Measurements from ENCODE around the gene KRTAP2-4. TPM values are rescaled to one million over a fixed set of nuclear protein-coding genes. Genes with fewer than 3 reads are reported as not detected.
"Not testable (repeated sequence)": the region's sequence is repeated elsewhere in the genome, so short reads cannot be mapped to it uniquely, and the experiment has no call there.

KRTAP2-4 gene
- total RNA-seq: not detected in 2 replicates

DNA sequence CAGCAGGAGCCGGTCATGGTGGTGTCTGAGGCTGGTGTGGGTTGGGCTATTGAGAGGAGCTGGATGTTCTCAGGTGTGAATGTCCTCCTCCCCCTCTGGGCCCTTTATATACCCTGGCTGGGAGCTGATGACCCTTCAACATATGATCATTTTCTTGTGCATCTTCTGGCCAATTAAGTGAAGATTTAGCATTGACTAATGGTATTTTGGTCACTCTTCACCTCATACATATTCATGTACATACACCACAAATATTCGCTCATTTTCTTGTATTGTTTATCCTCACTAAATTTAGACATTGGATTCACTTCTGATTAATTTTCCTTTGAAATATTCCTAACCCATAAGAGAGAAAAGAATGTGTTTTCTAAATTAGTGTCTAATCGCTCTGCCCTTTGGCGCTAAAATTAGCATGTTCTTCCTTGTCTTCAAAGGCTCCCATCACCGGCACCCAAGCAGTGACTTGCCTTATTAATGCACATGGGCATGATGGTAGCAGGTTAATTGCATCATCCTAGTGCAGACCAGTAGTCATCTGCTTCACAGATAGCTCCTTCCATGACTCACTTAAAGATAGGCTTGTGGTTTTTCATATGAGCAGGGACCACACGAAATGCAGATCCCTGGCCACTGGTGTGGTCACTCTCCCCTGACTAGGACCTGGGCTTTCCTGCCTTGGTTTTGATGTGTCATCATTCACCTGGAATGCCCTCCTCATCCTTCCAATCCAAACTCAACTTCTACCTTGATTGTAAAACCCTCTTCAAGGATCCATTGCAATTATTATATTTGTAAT lies at the start of gene KRTAP2-4:
Gene KRTAP2-4, minus strand, starts transcription at position 51 of the 796 bp plus-strand sequence. Its CDS starts 34 bp downstream, at position 17.
- DNase-seq (ENCODE audit: low read depth): peak; percentile 94

GRCh38 chr17:41111151-41111885 lies 45.6 kb upstream of the KRTAP2-4 start:
- no peak for DNase-seq (ENCODE audit: low read depth)

GRCh38 chr17:41108728-41109386 lies 43.2 kb upstream of the KRTAP2-4 start:
- DNase-seq (ENCODE audit: low read depth): not testable (repeated sequence)

DNA sequence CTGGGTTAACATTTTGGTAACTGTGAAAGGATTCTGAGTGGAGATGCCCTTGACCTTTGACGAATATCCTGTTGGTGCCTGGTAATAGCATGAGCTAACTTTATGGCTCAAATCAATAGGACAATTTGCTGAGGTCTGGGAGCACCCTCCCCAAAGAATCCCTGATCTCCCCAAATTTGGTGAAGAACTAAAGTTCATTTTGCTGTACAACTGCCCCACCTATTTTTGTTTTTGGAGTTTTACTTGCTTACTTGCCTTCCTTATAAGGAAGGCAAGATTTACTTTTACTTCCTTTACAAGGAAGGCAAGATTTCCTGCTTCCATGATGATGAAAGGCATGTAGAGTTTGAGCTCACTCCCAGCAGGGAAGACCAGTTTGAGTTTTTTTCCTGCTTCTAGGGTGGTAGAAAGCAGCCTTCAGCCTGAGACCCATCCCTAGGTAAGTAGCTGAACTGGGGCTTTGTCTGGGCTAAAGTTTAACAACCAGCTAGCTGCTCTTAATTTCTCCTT lies 42.3 kb upstream of the KRTAP2-4 start:
- peak; percentile 39 for DNase-seq (ENCODE audit: low read depth)

- DNase-seq (ENCODE audit: low read depth): not testable (repeated sequence)
Observed at GRCh38 chr17:41105347-41105746, 39.7 kb upstream of the KRTAP2-4 start, which contains the start of gene KRTAP4-9. TSS of gene KRTAP4-9 (plus strand) at chr17:41105389. CDS start at chr17:41105389, 0 bp downstream.

DNA sequence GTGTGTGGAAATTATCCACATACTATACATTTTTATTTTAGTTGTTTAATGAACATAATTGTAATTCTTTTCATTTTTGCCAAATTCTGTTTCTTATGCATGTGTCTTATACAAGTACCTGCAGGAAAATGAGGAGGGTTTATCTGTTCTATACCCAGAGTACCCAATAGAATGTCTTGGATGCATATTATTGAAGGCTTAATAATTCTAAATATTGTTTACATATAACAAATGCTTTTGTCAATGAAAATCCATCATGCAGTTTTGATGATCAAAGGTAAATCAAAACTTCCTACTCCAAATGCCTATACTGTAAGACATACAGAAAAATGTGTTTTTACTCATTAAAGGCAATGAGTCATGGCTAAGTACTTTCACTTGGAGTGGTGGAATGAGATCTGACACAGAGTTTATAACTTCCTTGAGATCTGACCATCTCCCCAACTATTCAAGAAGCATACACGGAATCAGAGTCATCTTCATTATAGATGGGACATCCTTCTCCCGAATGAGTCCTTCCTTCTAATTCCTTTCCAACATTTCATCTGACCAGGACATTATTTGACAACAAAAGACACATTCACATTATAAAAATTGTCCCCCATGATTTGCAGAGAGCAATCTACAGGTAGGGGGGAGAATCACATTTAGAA lies 38.8 kb upstream of the KRTAP2-4 start:
- peak; percentile 50 for DNase-seq (ENCODE audit: low read depth)

GRCh38 chr17:41103896-41104295 lies 38.2 kb upstream of the KRTAP2-4 start:
- DNase-seq (ENCODE audit: low read depth): no peak

GRCh38 chr17:41101586-41102259 lies 36.0 kb upstream of the KRTAP2-4 start, which contains the start of gene KRTAP4-16:
TSS of gene KRTAP4-16 (minus strand) at chr17:41102209. CDS start at chr17:41102209, 0 bp downstream.
- DNase-seq (ENCODE audit: low read depth): no peak

- DNase-seq (ENCODE audit: low read depth): peak; percentile 50
Observed at GRCh38 chr17:41099682-41100480, 34.2 kb upstream of the KRTAP2-4 start.

DNA sequence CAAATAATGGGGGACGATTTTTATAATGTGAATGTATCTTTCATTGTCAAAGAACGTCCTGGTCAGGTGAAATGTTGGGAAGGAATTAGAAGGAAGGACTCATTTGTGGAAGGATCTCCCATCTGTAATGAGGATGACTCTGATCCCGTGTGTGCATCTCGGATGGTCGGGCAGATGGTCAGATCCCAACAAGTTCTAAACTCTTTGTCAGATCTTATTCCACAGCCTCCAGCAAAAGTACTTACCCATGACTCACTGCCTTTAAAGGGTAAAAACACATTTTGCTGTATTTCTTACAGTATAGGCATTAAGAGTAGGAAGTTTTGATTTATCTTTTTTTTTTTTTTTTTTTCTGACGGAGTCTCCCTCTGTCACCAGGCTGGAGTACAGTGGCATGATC lies 32.8 kb upstream of the KRTAP2-4 start:
- DNase-seq (ENCODE audit: low read depth): no peak

- no peak for DNase-seq (ENCODE audit: low read depth)
Observed at GRCh38 chr17:41098042-41098441, 32.4 kb upstream of the KRTAP2-4 start, which contains the start of gene KRTAP4-8. TSS of gene KRTAP4-8 (minus strand) at chr17:41098142. CDS start at chr17:41098084, 58 bp downstream.

- DNase-seq (ENCODE audit: low read depth): no peak
Observed at GRCh38 chr17:41096055-41096454, 30.4 kb upstream of the KRTAP2-4 start.

DNA sequence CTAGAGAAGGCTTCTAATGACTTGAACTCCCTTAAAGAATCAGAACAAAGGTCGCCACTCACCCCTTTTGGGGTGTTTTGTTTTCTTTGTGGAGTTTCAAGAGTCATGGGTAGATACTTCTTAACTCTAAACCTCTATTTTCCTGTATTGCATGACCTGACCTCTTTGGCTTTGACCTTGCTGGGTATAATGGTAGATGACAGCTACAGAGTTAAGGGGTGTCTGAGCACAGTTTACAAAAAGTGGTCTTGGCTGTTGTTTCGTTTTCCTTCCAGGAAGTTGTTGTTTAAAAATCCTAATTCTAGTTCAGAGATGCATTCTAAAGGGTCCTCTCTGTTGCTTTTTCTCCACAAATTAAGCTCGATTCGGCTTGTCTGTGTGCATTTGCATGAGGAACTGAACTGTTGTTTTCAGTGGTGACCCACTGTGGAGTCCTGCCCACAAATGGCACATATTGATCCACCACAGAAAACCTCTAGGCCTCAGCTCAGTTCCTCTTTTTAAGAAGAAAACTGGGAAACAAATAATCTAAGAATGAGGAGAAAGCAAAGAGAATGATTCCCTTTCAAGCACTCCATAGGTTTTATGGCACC lies 23.2 kb upstream of the KRTAP2-4 start:
- not testable (repeated sequence) for DNase-seq (ENCODE audit: low read depth)

GRCh38 chr17:41084100-41084856 lies 18.6 kb upstream of the KRTAP2-4 start, which contains the start of gene KRTAP4-7:
TSS of gene KRTAP4-7 (plus strand) at chr17:41084150. CDS start at chr17:41084207, 57 bp downstream.
- not testable (repeated sequence) for DNase-seq (ENCODE audit: low read depth)

GRCh38 chr17:41083427-41083826 lies 17.7 kb upstream of the KRTAP2-4 start:
- DNase-seq (ENCODE audit: low read depth): peak; percentile 39

DNA sequence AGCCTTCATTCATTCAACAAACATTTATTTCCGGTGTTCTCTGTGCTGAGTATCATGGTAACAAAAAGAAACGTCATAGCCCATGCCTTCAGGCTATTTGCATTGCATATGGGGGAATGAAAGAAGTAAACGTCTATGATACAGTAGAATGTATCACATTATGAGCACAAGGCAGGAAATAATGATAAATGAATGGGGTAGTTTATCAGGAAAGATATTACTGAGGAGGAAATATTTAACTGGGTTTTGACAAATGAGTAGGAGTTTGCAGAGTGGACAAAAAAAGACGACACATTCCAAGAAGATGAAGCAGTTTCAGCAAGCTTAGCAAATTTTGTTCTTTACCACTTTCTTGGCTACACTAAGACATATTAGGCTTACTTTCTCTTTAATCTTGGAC lies 16.9 kb upstream of the KRTAP2-4 start:
- no peak for DNase-seq (ENCODE audit: low read depth)

GRCh38 chr17:41076788-41077187 lies 11.1 kb upstream of the KRTAP2-4 start:
- no peak for DNase-seq (ENCODE audit: low read depth)

DNA sequence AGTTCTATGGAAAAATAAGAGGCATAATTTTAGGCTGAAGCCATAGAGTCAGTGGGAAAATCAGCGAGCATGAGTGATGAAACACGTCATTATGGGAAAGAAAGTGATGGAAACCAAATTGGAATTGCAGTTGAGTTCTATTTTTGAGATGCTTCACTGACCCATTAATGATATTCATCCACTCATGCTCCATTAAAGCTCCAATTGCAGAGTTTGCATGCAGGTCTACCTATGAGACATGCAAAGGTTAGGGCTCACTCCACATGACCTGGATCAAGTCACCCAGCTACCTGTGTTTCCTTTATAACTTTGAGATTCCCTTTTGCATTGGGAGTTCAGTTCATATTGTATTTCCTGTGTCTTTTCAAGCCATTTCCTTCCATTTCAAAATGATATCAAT lies 8.0 kb upstream of the KRTAP2-4 start:
- DNase-seq (ENCODE audit: low read depth): peak; percentile 53

Data from renal cortical epithelial cell (primary cell).